ENCODE measurements around the gene WDR41. TPM values are rescaled to one million over a fixed set of nuclear protein-coding genes. Genes with fewer than 3 reads are reported as not detected.
"Not testable (repeated sequence)": the region's sequence is repeated elsewhere in the genome, so short reads cannot be mapped to it uniquely, and the experiment has no call there.

Gene WDR41
- total RNA-seq, 1 experiment from 2014 or later = 25.2 TPM

DNA sequence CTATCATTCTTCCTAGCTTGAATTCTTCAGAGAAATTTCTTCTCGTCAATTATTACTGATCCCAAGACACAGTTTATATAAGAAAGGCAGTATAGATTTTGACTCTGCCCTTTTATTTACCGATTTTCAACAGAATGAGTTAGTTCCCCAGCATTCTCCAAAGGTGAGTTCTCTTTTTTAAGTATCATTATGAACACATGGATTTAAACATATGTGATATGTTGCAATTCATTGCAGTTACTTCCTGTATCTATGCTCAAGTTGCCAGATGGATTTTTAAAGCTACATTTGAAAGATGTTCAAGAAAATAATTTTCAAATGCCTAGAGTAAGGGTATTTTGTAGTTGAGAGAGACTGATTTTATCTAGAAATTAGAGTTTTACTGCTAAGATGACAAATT lies 8.4 kb downstream of the WDR41 start:
- BruUV-seq (replicated peaks) = no TSS peak
- H3K79me2 ChIP-seq (ENCODE audit: low read depth) = no peaks in the 10 kb centered on the region
- H3K4me1 ChIP-seq (replicated peaks; ENCODE audit: insufficient read depth) = no peaks in the 10 kb centered on the region

GRCh38 chr5:77475041-77475440 lies 17.1 kb downstream of the WDR41 start:
- H3K4me1 ChIP-seq (replicated peaks; ENCODE audit: insufficient read depth); H3K4me3 ChIP-seq; H3F3A ChIP-seq (ENCODE audit: insufficient read depth, low read depth); BruUV-seq (replicated peaks); DNase-seq; H4K20me1 ChIP-seq (ENCODE audit: insufficient read depth); H3K9me3 ChIP-seq (ENCODE audit: insufficient read depth, low read depth); CTCF ChIA-PET; H3K27ac ChIP-seq; intact Hi-C loops (cut with micrococcal nuclease; ENCODE audit: unreplicated experiment); H3K9me2 ChIP-seq (ENCODE audit: insufficient read depth); H3K27me3 ChIP-seq (ENCODE audit: insufficient read depth, low read depth); H2AFZ ChIP-seq; H3K36me3 ChIP-seq (ENCODE audit: low read depth); H3K79me2 ChIP-seq (ENCODE audit: low read depth); POLR2A ChIA-PET (ENCODE audit: unreplicated experiment); H3K4me2 ChIP-seq: not testable (repeated sequence)

More for the DNA sequence above, 8.4 kb downstream of the WDR41 start:
- Histone ChIP-seq H4K20me1 (ENCODE audit: insufficient read depth) (no peaks in the 10 kb centered on the region), H3K4me2 (no peak overlapping the region), H2AFZ (no peak overlapping the region), H3K9me2 (ENCODE audit: insufficient read depth) (no peaks in the 10 kb centered on the region), H3K4me3 (no peak overlapping the region), H3K27ac (no peak overlapping the region), H3K27me3 (ENCODE audit: insufficient read depth, low read depth) (no peaks in the 10 kb centered on the region), H3K9me3 (ENCODE audit: insufficient read depth, low read depth) (no peaks in the 10 kb centered on the region), H3K36me3 (ENCODE audit: low read depth) (no peaks in the 10 kb centered on the region), H3F3A (ENCODE audit: insufficient read depth, low read depth) (no peaks in the 10 kb centered on the region)
- CTCF ChIA-PET = interaction anchor here (0.6 kb wide), 1 partner anchor 10 kb away, joined by 3 read pairs; no protein-coding TSS in a partner anchor
- DNase-seq = no peak
- POLR2A ChIA-PET (ENCODE audit: unreplicated experiment) = no interaction called here
- TF ChIP-seq CTCF (conservative IDR thresholded peaks at IDR 0.05) (no peak), EZH2 (IDR thresholded peaks at IDR 0.05; ENCODE audit: low read depth) (no peak)
- intact Hi-C loops (cut with micrococcal nuclease; ENCODE audit: unreplicated experiment) = no loop called here

DNA sequence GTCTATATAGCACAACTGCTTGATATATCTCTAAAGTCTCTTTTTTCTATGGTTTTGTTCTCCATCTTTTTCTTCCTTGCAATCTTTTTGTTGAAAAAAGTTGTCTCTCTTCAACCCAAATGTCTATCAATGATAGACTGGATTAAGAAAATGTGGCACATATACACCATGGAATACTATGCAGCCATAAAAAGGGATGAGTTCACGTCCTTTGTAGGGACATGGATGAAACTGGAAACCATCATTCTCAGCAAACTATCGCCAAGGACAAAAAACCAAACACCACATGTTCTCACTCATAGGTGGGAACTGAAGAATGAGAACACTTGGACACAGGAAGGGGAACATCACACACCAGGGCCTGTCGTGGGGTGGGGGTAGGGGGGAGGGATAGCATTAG lies 23.2 kb downstream of the WDR41 start:
- CTCF ChIA-PET; POLR2A ChIA-PET (ENCODE audit: unreplicated experiment); H3F3A ChIP-seq (ENCODE audit: insufficient read depth, low read depth); H4K20me1 ChIP-seq (ENCODE audit: insufficient read depth); DNase-seq; H3K9me2 ChIP-seq (ENCODE audit: insufficient read depth); H3K27me3 ChIP-seq (ENCODE audit: insufficient read depth, low read depth); H2AFZ ChIP-seq; intact Hi-C loops (cut with micrococcal nuclease; ENCODE audit: unreplicated experiment); BruUV-seq (replicated peaks); H3K4me3 ChIP-seq; H3K79me2 ChIP-seq (ENCODE audit: low read depth); H3K4me1 ChIP-seq (replicated peaks; ENCODE audit: insufficient read depth); H3K4me2 ChIP-seq; H3K36me3 ChIP-seq (ENCODE audit: low read depth); H3K27ac ChIP-seq; H3K9me3 ChIP-seq (ENCODE audit: insufficient read depth, low read depth): not testable (repeated sequence)

- no peak overlapping the region for H3K4me2 ChIP-seq
- intact Hi-C loops (cut with micrococcal nuclease; ENCODE audit: unreplicated experiment) = no loop called here
- no peaks in the 10 kb centered on the region for H3K9me3 ChIP-seq (ENCODE audit: insufficient read depth, low read depth)
- H3K9me2 ChIP-seq (ENCODE audit: insufficient read depth) = no peaks in the 10 kb centered on the region
- POLR2A ChIA-PET (ENCODE audit: unreplicated experiment) = no interaction called here
- no TSS peak for BruUV-seq (replicated peaks)
- H2AFZ ChIP-seq = no peak overlapping the region
- H3K27me3 ChIP-seq (ENCODE audit: insufficient read depth, low read depth) = no peaks in the 10 kb centered on the region
- DNase-seq = no peak
- TF ChIP-seq EZH2 (IDR thresholded peaks at IDR 0.05; ENCODE audit: low read depth) (no peak), CTCF (conservative IDR thresholded peaks at IDR 0.05) (no peak)
- no peak overlapping the region for H3K27ac ChIP-seq
- no peaks in the 10 kb centered on the region for H3K79me2 ChIP-seq (ENCODE audit: low read depth)
- H3K36me3 ChIP-seq (ENCODE audit: low read depth) = no peaks in the 10 kb centered on the region
- H3K4me1 ChIP-seq (replicated peaks; ENCODE audit: insufficient read depth) = no peaks in the 10 kb centered on the region; the same call in 1 of the 2 replicates
- H4K20me1 ChIP-seq (ENCODE audit: insufficient read depth) = no peaks in the 10 kb centered on the region
- CTCF ChIA-PET = interaction anchor here (0.6 kb wide), 1 partner anchor 320 kb away, joined by 4 read pairs; no protein-coding TSS in a partner anchor
- no peak overlapping the region for H3K4me3 ChIP-seq
- H3F3A ChIP-seq (ENCODE audit: insufficient read depth, low read depth) = peaks cover 4% of the 10 kb centered on the region; the same call in 1 of the 2 replicates
These were observed 28.2 kb downstream of the WDR41 start for GRCh38 chr5:77463905-77464304.
